ENCODE data around the gene MOB1B. TPM values are rescaled to one million over a fixed set of nuclear protein-coding genes. Genes with fewer than 3 reads are reported as not detected.

The MOB1B gene
- total and polyA plus RNA-seq, 2 experiments from 2014 or later: 5.3 to 23.5 TPM

DNA sequence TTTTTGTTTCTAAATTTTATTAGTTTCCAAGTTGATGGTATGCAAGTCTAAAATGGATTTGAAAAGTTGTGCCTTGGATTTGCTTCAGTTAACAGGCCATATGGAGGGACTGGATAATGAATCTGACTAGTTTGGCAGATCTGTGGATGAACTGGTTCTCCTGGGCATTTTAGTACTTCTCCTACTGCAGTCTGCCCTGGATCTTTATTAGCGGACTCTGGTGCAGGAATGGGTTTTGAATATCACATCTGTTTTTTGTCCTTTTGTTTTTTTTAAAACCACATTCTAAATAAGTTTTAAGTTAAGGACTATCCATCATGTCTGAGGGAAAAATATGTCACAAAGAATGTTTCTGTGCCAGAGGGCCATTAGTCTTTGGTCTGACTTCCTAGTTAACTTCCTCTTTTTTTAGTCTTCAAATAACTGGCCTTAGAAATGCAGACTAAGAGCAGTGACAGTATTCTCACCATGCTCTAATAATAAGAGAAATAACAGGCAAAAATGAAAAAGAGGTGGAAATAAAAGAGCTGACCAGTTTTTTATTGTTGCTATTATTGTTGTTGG is 77.4 kb downstream of the MOB1B start:
- H3K36me3 ChIP-seq (replicated peaks; ENCODE audit: insufficient read depth, low read depth): no peaks in the 10 kb centered on the region
- H3K27me3 ChIP-seq: no peaks in the 10 kb centered on the region
- H2AFZ ChIP-seq: no peak overlapping the region
- no peaks in the 10 kb centered on the region for H3K4me1 ChIP-seq (ENCODE audit: insufficient read depth)
- no peaks in the 10 kb centered on the region for H3K79me2 ChIP-seq
- H4K20me1 ChIP-seq (ENCODE audit: insufficient read depth, poor library complexity, severe bottlenecking): no peaks in the 10 kb centered on the region
- no peaks in the 10 kb centered on the region for H3K9me3 ChIP-seq (ENCODE audit: low read depth)
- no peak overlapping the region for H3K4me3 ChIP-seq
- no peak overlapping the region for H3K4me2 ChIP-seq
- no peaks in the 10 kb centered on the region for H3K9me2 ChIP-seq (replicated peaks; ENCODE audit: insufficient read depth)
- WGBS (ENCODE audit: low lambda C conversion rate, missing lambda C conversion rate): 79% methylated on average over 1 of the region's 1 CpG
- DNase-seq (ENCODE audit: low spot score): no peak
- TF ChIP-seq EZH2phosphoT487 (IDR thresholded peaks at IDR 0.05; ENCODE audit: low read depth, severe bottlenecking, unreplicated experiment) (no peak), EZH2 (IDR thresholded peaks at IDR 0.05; ENCODE audit: borderline replicate concordance) (no peak)
- TF ChIP-seq, protein P1, sequence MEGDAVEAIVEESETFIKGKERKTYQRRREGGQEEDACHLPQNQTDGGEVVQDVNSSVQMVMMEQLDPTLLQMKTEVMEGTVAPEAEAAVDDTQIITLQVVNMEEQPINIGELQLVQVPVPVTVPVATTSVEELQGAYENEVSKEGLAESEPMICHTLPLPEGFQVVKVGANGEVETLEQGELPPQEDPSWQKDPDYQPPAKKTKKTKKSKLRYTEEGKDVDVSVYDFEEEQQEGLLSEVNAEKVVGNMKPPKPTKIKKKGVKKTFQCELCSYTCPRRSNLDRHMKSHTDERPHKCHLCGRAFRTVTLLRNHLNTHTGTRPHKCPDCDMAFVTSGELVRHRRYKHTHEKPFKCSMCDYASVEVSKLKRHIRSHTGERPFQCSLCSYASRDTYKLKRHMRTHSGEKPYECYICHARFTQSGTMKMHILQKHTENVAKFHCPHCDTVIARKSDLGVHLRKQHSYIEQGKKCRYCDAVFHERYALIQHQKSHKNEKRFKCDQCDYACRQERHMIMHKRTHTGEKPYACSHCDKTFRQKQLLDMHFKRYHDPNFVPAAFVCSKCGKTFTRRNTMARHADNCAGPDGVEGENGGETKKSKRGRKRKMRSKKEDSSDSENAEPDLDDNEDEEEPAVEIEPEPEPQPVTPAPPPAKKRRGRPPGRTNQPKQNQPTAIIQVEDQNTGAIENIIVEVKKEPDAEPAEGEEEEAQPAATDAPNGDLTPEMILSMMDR (IDR thresholded peaks at IDR 0.05; ENCODE audit: poor library complexity): no peak
- H3K27ac ChIP-seq: peak overlapping the region; percentile 15

DNA sequence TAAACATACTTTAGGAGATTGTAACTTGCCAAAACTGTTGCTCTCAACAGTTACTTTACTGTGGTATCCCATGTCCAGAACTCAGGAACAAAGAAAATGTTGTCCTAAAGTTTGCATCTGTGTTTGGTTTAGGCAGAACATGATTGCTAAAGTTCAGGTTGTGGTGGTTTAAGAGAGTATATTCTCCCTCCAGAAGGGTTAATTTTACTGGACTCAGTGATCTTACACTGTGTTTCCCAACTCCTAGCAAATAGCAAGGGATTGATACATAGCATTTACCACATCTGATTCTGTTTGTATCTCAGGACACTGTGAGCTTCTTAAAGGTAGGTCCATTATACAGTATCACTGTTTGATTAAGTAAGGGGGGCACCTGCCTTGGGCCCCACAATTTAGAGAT is 78.0 kb downstream of the MOB1B start:
- Histone ChIP-seq H3K9me3 (ENCODE audit: low read depth) (no peaks in the 10 kb centered on the region), H3K27me3 (no peaks in the 10 kb centered on the region), H3K4me1 (ENCODE audit: insufficient read depth) (no peaks in the 10 kb centered on the region), H3K9me2 (replicated peaks; ENCODE audit: insufficient read depth) (no peaks in the 10 kb centered on the region), H2AFZ (no peak overlapping the region), H3K4me3 (no peak overlapping the region), H4K20me1 (ENCODE audit: insufficient read depth, poor library complexity, severe bottlenecking) (no peaks in the 10 kb centered on the region), H3K4me2 (no peak overlapping the region), H3K79me2 (no peaks in the 10 kb centered on the region), H3K36me3 (replicated peaks; ENCODE audit: insufficient read depth, low read depth) (no peaks in the 10 kb centered on the region), H3K27ac (no peak overlapping the region)
- no peak for DNase-seq (ENCODE audit: low spot score)
- TF ChIP-seq EZH2 (IDR thresholded peaks at IDR 0.05; ENCODE audit: borderline replicate concordance) (no peak), EZH2phosphoT487 (IDR thresholded peaks at IDR 0.05; ENCODE audit: low read depth, severe bottlenecking, unreplicated experiment) (no peak)
- TF ChIP-seq, protein P1 (IDR thresholded peaks at IDR 0.05; ENCODE audit: poor library complexity): no peak

DNA sequence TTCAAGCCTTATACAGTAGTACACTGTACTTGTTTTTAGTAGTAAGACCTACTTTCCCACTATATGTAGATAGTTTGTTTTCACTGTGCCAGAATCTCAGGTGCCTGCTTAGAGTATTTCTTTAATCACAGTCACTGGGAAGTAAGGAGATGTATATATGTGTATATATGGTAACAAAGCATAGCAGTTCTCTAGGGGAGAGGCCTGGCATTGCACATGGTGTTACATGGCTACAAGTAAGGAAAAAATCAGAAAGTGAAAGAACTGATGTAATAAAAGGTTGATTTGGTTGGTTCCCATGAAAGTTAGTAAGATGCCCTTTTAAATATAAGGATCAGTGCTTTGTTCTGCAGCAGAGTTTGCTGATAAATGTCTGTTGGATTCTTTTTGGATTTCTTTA is 81.9 kb downstream of the MOB1B start:
- no peak overlapping the region for H3K4me2 ChIP-seq
- no peak overlapping the region for H3K27ac ChIP-seq
- no peak overlapping the region for H2AFZ ChIP-seq
- no peak for DNase-seq (ENCODE audit: low spot score)
- no peaks in the 10 kb centered on the region for H3K9me3 ChIP-seq (ENCODE audit: low read depth)
- no peaks in the 10 kb centered on the region for H4K20me1 ChIP-seq (ENCODE audit: insufficient read depth, poor library complexity, severe bottlenecking)
- H3K36me3 ChIP-seq (replicated peaks; ENCODE audit: insufficient read depth, low read depth): no peaks in the 10 kb centered on the region
- no peak overlapping the region for H3K4me3 ChIP-seq
- H3K9me2 ChIP-seq (replicated peaks; ENCODE audit: insufficient read depth): no peaks in the 10 kb centered on the region
- TF ChIP-seq, protein P1 (IDR thresholded peaks at IDR 0.05; ENCODE audit: poor library complexity): no peak
- TF ChIP-seq EZH2 (IDR thresholded peaks at IDR 0.05; ENCODE audit: borderline replicate concordance) (no peak), EZH2phosphoT487 (IDR thresholded peaks at IDR 0.05; ENCODE audit: low read depth, severe bottlenecking, unreplicated experiment) (no peak)
- no peaks in the 10 kb centered on the region for H3K79me2 ChIP-seq
- H3K27me3 ChIP-seq: no peaks in the 10 kb centered on the region
- no peaks in the 10 kb centered on the region for H3K4me1 ChIP-seq (ENCODE audit: insufficient read depth)

DNA sequence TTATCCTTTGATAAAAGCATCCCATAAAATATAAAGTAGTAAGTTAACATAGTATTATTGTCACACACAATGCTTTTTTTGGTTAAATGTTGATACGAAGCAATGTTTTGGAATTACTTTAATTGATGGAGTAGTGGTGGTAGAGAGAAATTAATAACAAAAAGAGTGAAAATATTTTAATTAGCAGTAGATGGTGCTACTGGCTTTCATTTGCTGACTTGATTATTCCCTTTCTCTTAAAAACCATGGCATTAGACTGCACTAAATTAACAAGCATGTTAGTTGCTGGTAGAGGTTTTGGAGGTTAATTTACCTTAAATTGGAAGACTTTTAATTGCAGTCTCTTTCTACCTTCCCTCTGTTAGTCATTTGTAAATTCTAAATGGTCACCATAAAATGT is 82.4 kb downstream of the MOB1B start:
- DNase-seq (ENCODE audit: low spot score): no peak
- Histone ChIP-seq H3K9me2 (replicated peaks; ENCODE audit: insufficient read depth) (no peaks in the 10 kb centered on the region), H3K27me3 (no peaks in the 10 kb centered on the region), H3K4me1 (ENCODE audit: insufficient read depth) (no peaks in the 10 kb centered on the region), H3K79me2 (no peaks in the 10 kb centered on the region), H3K4me2 (no peak overlapping the region), H2AFZ (no peak overlapping the region), H3K27ac (no peak overlapping the region), H3K4me3 (no peak overlapping the region), H3K36me3 (replicated peaks; ENCODE audit: insufficient read depth, low read depth) (no peaks in the 10 kb centered on the region), H4K20me1 (ENCODE audit: insufficient read depth, poor library complexity, severe bottlenecking) (no peaks in the 10 kb centered on the region), H3K9me3 (ENCODE audit: low read depth) (no peaks in the 10 kb centered on the region)
- TF ChIP-seq EZH2phosphoT487 (IDR thresholded peaks at IDR 0.05; ENCODE audit: low read depth, severe bottlenecking, unreplicated experiment) (no peak), EZH2 (IDR thresholded peaks at IDR 0.05; ENCODE audit: borderline replicate concordance) (no peak)
- TF ChIP-seq, protein P1 (IDR thresholded peaks at IDR 0.05; ENCODE audit: poor library complexity): no peak
- 97% methylated on average over 1 of the region's 1 CpG for WGBS (ENCODE audit: low lambda C conversion rate, missing lambda C conversion rate)

All from hepatocyte (in vitro differentiated cells).